WTC11 (cell line): ENCODE measurements around the gene PDE5A. TPM values are rescaled to one million over a fixed set of nuclear protein-coding genes. Genes with fewer than 3 reads are reported as not detected.
"Not testable (repeated sequence)": the region's sequence is repeated elsewhere in the genome, so short reads cannot be mapped to it uniquely, and the experiment has no call there.

Experiments
- ATAC-seq: fragments of 200-7000 bp; cut with Tn5 transposase; 2 replicates; pipeline ENCODE4 v1.10.0; 2021; ENCODE audit warnings: mild to moderate bottlenecking, moderate library complexity
- CTCF ChIA-PET: fragments of 300-600 bp; sonication (Branson Sonifier 250); formaldehyde crosslinking; loops from one replicate; lab custom pipeline; 2021; ENCODE audit warnings: antibody characterized with exemption; lab: Charles Lee
- POLR2A ChIA-PET: fragments of 350-600 bp; sonication (Branson Sonifier 250); formaldehyde crosslinking; loops from one replicate; lab custom pipeline; 2021; ENCODE audit warnings: antibody characterized with exemption; lab: Charles Lee
- DNase-seq: peaks from one replicate; pipeline ENCODE4 v3.0.0; 2021; ENCODE audit warnings: low spot score
- H3K27ac Mint-ChIP-seq: 2 replicates; pipeline ENCODE4 v1.8.0; 2021; ENCODE audit warnings: mixed read lengths
- H3K27me3 Mint-ChIP-seq: 2 replicates; pipeline ENCODE4 v1.8.0; 2021; ENCODE audit warnings: low read depth, mild to moderate bottlenecking, moderate library complexity, mixed read lengths
- H3K36me3 Mint-ChIP-seq: 2 replicates; pipeline ENCODE4 v1.8.0; 2021; ENCODE audit warnings: mixed read lengths
- H3K4me1 Mint-ChIP-seq: 2 replicates; pipeline ENCODE4 v1.8.0; 2022; ENCODE audit warnings: mixed read lengths
- H3K4me3 Mint-ChIP-seq: 2 replicates; pipeline ENCODE4 v1.8.0; 2021; ENCODE audit warnings: mild to moderate bottlenecking, moderate library complexity, mixed read lengths
- H3K9me3 Mint-ChIP-seq: 2 replicates; pipeline ENCODE4 v1.8.0; 2021; ENCODE audit warnings: mixed read lengths
- AR ChIP-seq: fragments of 250-450 bp; sonication (Bioruptor Pico); IDR thresholded peaks from 2 replicates; pipeline ENCODE4 v1.9.0; 2021; ENCODE audit warnings: mild to moderate bottlenecking
- ATF3 ChIP-seq: sonication (generic); formaldehyde crosslinking; conservative IDR thresholded peaks from 2 replicates; pipeline ENCODE4 v1.8.1; 2022; ENCODE audit warnings: mild to moderate bottlenecking, missing genetic modification reagents
- CDX4 ChIP-seq: fragments of 250-450 bp; sonication (Bioruptor Pico); IDR thresholded peaks from 2 replicates; pipeline ENCODE4 v1.9.0; 2021; ENCODE audit warnings: moderate library complexity, mild to moderate bottlenecking, inconsistent platforms, borderline replicate concordance
- CREB1 ChIP-seq: sonication (generic); formaldehyde crosslinking; IDR thresholded peaks from 2 replicates; pipeline ENCODE4 v1.8.0; 2023; ENCODE audit warnings: mild to moderate bottlenecking, missing genetic modification reagents
- CREM ChIP-seq: sonication (generic); formaldehyde crosslinking; IDR thresholded peaks from 2 replicates; pipeline ENCODE4 v1.8.1; 2022; ENCODE audit warnings: mild to moderate bottlenecking, missing genetic modification reagents, moderate library complexity
- CTCF ChIP-seq: fragments of 200-600 bp; IDR thresholded peaks from 2 replicates; pipeline ENCODE4 v1.8.0; 2022; ENCODE audit warnings: antibody characterized with exemption
- ELF4 ChIP-seq: sonication (generic); formaldehyde crosslinking; IDR thresholded peaks from 2 replicates; pipeline ENCODE4 v1.8.1; 2022; ENCODE audit warnings: low read depth, mild to moderate bottlenecking, moderate library complexity, missing genetic modification reagents
- MYBL2 ChIP-seq: sonication (generic); formaldehyde crosslinking; IDR thresholded peaks from 2 replicates; pipeline ENCODE4 v1.8.1; 2023; ENCODE audit warnings: mild to moderate bottlenecking, moderate library complexity, missing genetic modification reagents
- NFYB ChIP-seq: sonication (generic); formaldehyde crosslinking; conservative IDR thresholded peaks from 2 replicates; pipeline ENCODE4 v1.8.0; 2022; ENCODE audit warnings: low read depth, missing genetic modification reagents
- SMAD3 ChIP-seq: sonication (generic); formaldehyde crosslinking; IDR thresholded peaks from 2 replicates; pipeline ENCODE4 v1.8.0; 2022; ENCODE audit warnings: missing genetic modification reagents, mild to moderate bottlenecking, borderline replicate concordance
- SOX15 ChIP-seq: fragments of 250-450 bp; sonication (Bioruptor Pico); IDR thresholded peaks from 2 replicates; pipeline ENCODE4 v1.9.0; 2021; ENCODE audit warnings: mild to moderate bottlenecking
- TEAD4 ChIP-seq: sonication (generic); formaldehyde crosslinking; IDR thresholded peaks from 2 replicates; pipeline ENCODE4 v1.8.0; 2022; ENCODE audit warnings: mild to moderate bottlenecking, missing genetic modification reagents
- TP53 ChIP-seq: sonication (generic); formaldehyde crosslinking; IDR thresholded peaks from 2 replicates; pipeline ENCODE4 v1.8.1; 2023; ENCODE audit warnings: mild to moderate bottlenecking, missing genetic modification reagents
- ZBTB43 ChIP-seq: sonication (generic); formaldehyde crosslinking; IDR thresholded peaks from 2 replicates; pipeline ENCODE4 v1.8.1; 2023; ENCODE audit warnings: mild to moderate bottlenecking, missing genetic modification reagents
- ZNF138 ChIP-seq: sonication (generic); formaldehyde crosslinking; conservative IDR thresholded peaks from 2 replicates; pipeline ENCODE4 v1.8.1; 2022; ENCODE audit warnings: mild to moderate bottlenecking, moderate library complexity, missing genetic modification reagents
- ZNF263 ChIP-seq: sonication (generic); formaldehyde crosslinking; IDR thresholded peaks from 2 replicates; pipeline ENCODE4 v1.8.1; 2022; ENCODE audit warnings: low read depth, mild to moderate bottlenecking, moderate library complexity, missing genetic modification reagents
- ZNF416 ChIP-seq: fragments of 250-450 bp; sonication (Bioruptor Pico); IDR thresholded peaks from 2 replicates; pipeline ENCODE4 v1.9.0; 2021; ENCODE audit warnings: mild to moderate bottlenecking, inconsistent platforms
- ZNF532 ChIP-seq: fragments of 250-450 bp; sonication (Bioruptor Pico); IDR thresholded peaks from 2 replicates; pipeline ENCODE4 v1.9.0; 2021; ENCODE audit warnings: mild to moderate bottlenecking, borderline replicate concordance
- ZSCAN18 ChIP-seq: fragments of 250-450 bp; sonication (Bioruptor Pico); IDR thresholded peaks from 2 replicates; pipeline ENCODE4 v2.1.2; 2022; ENCODE audit warnings: mild to moderate bottlenecking, moderate library complexity
- total RNA-seq: library from RNA; stranded (reverse); gene quantifications from 3 replicates; pipeline ENCODE4 v1.2.3, GENCODE V29; 2021

The PDE5A gene
- total RNA-seq, 1 experiment from 2014 or later, result 25.6 TPM

- Mint-ChIP-seq H3K4me1 (no peaks in the 10 kb centered on the region; the same call in 1 of the 2 replicates), H3K4me3 (no peak overlapping the region), H3K27ac (no peak overlapping the region), H3K36me3 (no peaks in the 10 kb centered on the region), H3K9me3 (peaks cover 14% of the 10 kb centered on the region), H3K27me3 (no peaks in the 10 kb centered on the region)
- ATAC-seq, result no peak
- POLR2A ChIA-PET, result no interaction called here
- TF ChIP-seq ATF3, result no peak
- CTCF ChIA-PET, result no interaction called here
- no peak for DNase-seq
Measured at GRCh38 chr4:119638359-119638758, 9.8 kb upstream of the PDE5A start.

GRCh38 chr4:119636851-119637250, 8.2 kb upstream of the PDE5A start:
- ATAC-seq, CTCF ChIA-PET, H3K27me3 Mint-ChIP-seq, H3K36me3 Mint-ChIP-seq, H3K27ac Mint-ChIP-seq, POLR2A ChIA-PET, DNase-seq, H3K4me1 Mint-ChIP-seq, H3K4me3 Mint-ChIP-seq: not testable (repeated sequence)
- H3K9me3 Mint-ChIP-seq, result peaks cover 14% of the 10 kb centered on the region

- no peak for DNase-seq
- ChIA-PET CTCF (no interaction called here), POLR2A (no interaction called here)
- H3K27me3 Mint-ChIP-seq, result no peaks in the 10 kb centered on the region; the same call in 1 of the 2 replicates
- H3K36me3 Mint-ChIP-seq, result no peaks in the 10 kb centered on the region
- no peak for ATAC-seq
- H3K9me3 Mint-ChIP-seq, result peaks cover 8% of the 10 kb centered on the region
- H3K4me1 Mint-ChIP-seq, result peaks cover 10% of the 10 kb centered on the region
- H3K27ac Mint-ChIP-seq, result no peak overlapping the region
- H3K4me3 Mint-ChIP-seq, result no peak overlapping the region
- TF ChIP-seq ZNF263 (CRISPR knock-in tag) (no peak), ELF4 (CRISPR knock-in tag) (no peak), SOX15 (CRISPR knock-in tag) (no peak), ZNF416 (CRISPR knock-in tag) (no peak), CREB1 (CRISPR knock-in tag) (no peak), ZNF532 (CRISPR knock-in tag) (no peak), ZNF138 (no peak), CREM (CRISPR knock-in tag) (no peak), AR (CRISPR knock-in tag) (no peak), CDX4 (CRISPR knock-in tag) (no peak), MYBL2 (CRISPR knock-in tag) (no peak), TP53 (CRISPR knock-in tag) (no peak), ZSCAN18 (CRISPR knock-in tag) (no peak), TEAD4 (CRISPR knock-in tag) (no peak), NFYB (no peak), ZBTB43 (CRISPR knock-in tag) (no peak), SMAD3 (CRISPR knock-in tag) (no peak), CTCF (no peak)
Measured at GRCh38 chr4:119632216-119632615, 3.6 kb upstream of the PDE5A start.
